HG03575 (cell line): ENCODE measurements around the gene SAXO1.

Experiments used
- ATAC-seq: cut with Tn5 transposase; IDR thresholded peaks from one replicate; pipeline ENCODE4 v1.9.1; 2021; ENCODE audit not compliant: unreplicated experiment, insufficient number of reproducible peaks, low FRiP score; ENCODE audit errors: extremely low read depth

SAXO1 gene

GRCh38 chr9:18923671-18924430, 109.2 kb downstream of the SAXO1 start:
- no peak for ATAC-seq

- no peak for ATAC-seq
Observed at GRCh38 chr9:18923167-18923566, 109.8 kb downstream of the SAXO1 start.

GRCh38 chr9:18922161-18922885, 110.7 kb downstream of the SAXO1 start:
- no peak for ATAC-seq

- no peak for ATAC-seq
Observed at GRCh38 chr9:18921366-18922075, 111.5 kb downstream of the SAXO1 start.

- no peak for ATAC-seq
Observed at GRCh38 chr9:18920141-18921084, 112.6 kb downstream of the SAXO1 start.

GRCh38 chr9:18911714-18912342, 121.2 kb downstream of the SAXO1 start:
- ATAC-seq: no peak

GRCh38 chr9:18910916-18911315, 122.1 kb downstream of the SAXO1 start:
- ATAC-seq: no peak

- ATAC-seq: no peak
Observed at GRCh38 chr9:18910435-18910834, 122.6 kb downstream of the SAXO1 start.

- no peak for ATAC-seq
Observed at GRCh38 chr9:18909140-18910018, 123.6 kb downstream of the SAXO1 start.

- ATAC-seq: no peak
Observed at GRCh38 chr9:18907927-18908625, 124.9 kb downstream of the SAXO1 start.

GRCh38 chr9:18906656-18907395, 126.2 kb downstream of the SAXO1 start:
- ATAC-seq: no peak

GRCh38 chr9:18905883-18906629, 127.0 kb downstream of the SAXO1 start:
- no peak for ATAC-seq

- no peak for ATAC-seq
Observed at GRCh38 chr9:18905028-18905882, 127.8 kb downstream of the SAXO1 start.

- ATAC-seq: no peak
Observed at GRCh38 chr9:18903450-18903849, 129.6 kb downstream of the SAXO1 start.
